ENCODE results near the gene EIF4G3.
"Not testable (repeated sequence)": the region's sequence is repeated elsewhere in the genome, so short reads cannot be mapped to it uniquely, and the experiment has no call there.

The EIF4G3 gene

GRCh38 chr1:21024136-21024896, 152.4 kb downstream of the EIF4G3 start:
- not testable (repeated sequence) for DNase-seq

GRCh38 chr1:21022279-21023040, 154.2 kb downstream of the EIF4G3 start:
- DNase-seq, result peak; percentile 92 to 96

GRCh38 chr1:21021311-21021710, 155.4 kb downstream of the EIF4G3 start:
- no peak for DNase-seq

- no peak for DNase-seq
Observed at GRCh38 chr1:21020151-21020550, 156.5 kb downstream of the EIF4G3 start.

GRCh38 chr1:21018673-21019072, 158.0 kb downstream of the EIF4G3 start:
- DNase-seq, result no peak

GRCh38 chr1:21013510-21013909, 163.2 kb downstream of the EIF4G3 start:
- peak in 1 of 2 experiments; percentile 4 for DNase-seq

GRCh38 chr1:21012937-21013336, 163.8 kb downstream of the EIF4G3 start:
- DNase-seq, result no peak

- DNase-seq, result peak in 1 of 2 experiments; percentile 2
Observed at GRCh38 chr1:21007876-21008275, 168.8 kb downstream of the EIF4G3 start.

GRCh38 chr1:21005466-21006239, 171.0 kb downstream of the EIF4G3 start:
- DNase-seq, result no peak

GRCh38 chr1:21003281-21004045, 173.2 kb downstream of the EIF4G3 start:
- no peak for DNase-seq

- no peak for DNase-seq
Observed at GRCh38 chr1:21001042-21001441, 175.7 kb downstream of the EIF4G3 start.

- DNase-seq, result no peak
Observed at GRCh38 chr1:21000245-21000594, 176.5 kb downstream of the EIF4G3 start.

- DNase-seq, result no peak
Observed at GRCh38 chr1:20999525-21000244, 177.0 kb downstream of the EIF4G3 start.

GRCh38 chr1:20998826-20999225, 177.9 kb downstream of the EIF4G3 start:
- DNase-seq, result no peak

GRCh38 chr1:20997602-20998224, 179.0 kb downstream of the EIF4G3 start:
- DNase-seq, result no peak

GRCh38 chr1:20996554-20996953, 180.1 kb downstream of the EIF4G3 start:
- DNase-seq, result no peak

GRCh38 chr1:20993716-20994575, 182.8 kb downstream of the EIF4G3 start:
- DNase-seq, result no peak

GRCh38 chr1:20992322-20993056, 184.2 kb downstream of the EIF4G3 start:
- no peak for DNase-seq

- no peak for DNase-seq
Observed at GRCh38 chr1:20988943-20989342, 187.8 kb downstream of the EIF4G3 start.

Data from SHP77 (cell line).